HFFc6 (cell line): ENCODE measurements around the gene NECTIN1. TPM values are rescaled to one million over a fixed set of nuclear protein-coding genes. Genes with fewer than 3 reads are reported as not detected.

Experiments
- DNase-seq: peaks from one replicate; pipeline ENCODE4 v3.0.0-alpha.2; 2018
- H3K27ac Mint-ChIP-seq: 2 replicates; pipeline ENCODE4 v1.8.0; 2020; ENCODE audit warnings: mild to moderate bottlenecking, mixed read lengths
- H3K27me3 Mint-ChIP-seq: 2 replicates; pipeline ENCODE4 v1.8.0; 2021; ENCODE audit warnings: mild to moderate bottlenecking, moderate library complexity, mixed read lengths; ENCODE audit not compliant: insufficient read depth
- H3K36me3 Mint-ChIP-seq: 2 replicates; pipeline ENCODE4 v1.8.0; 2021; ENCODE audit warnings: low read depth, mixed read lengths
- H3K4me1 Mint-ChIP-seq: 2 replicates; pipeline ENCODE4 v1.8.0; 2020; ENCODE audit warnings: low read depth, mixed read lengths
- H3K4me3 Mint-ChIP-seq: 2 replicates; pipeline ENCODE4 v1.8.0; 2020; ENCODE audit warnings: mild to moderate bottlenecking, moderate library complexity, mixed read lengths
- H3K9me3 Mint-ChIP-seq: 2 replicates; pipeline ENCODE4 v1.8.0; 2020; ENCODE audit warnings: mild to moderate bottlenecking, mixed read lengths
- CTCF ChIP-seq: fragments of 200-600 bp; sonication (generic); IDR thresholded peaks from 2 replicates; pipeline ENCODE4 v1.5.0; 2021; ENCODE audit warnings: antibody characterized with exemption, mild to moderate bottlenecking
- total RNA-seq, 6 experiments: library from RNA; stranded (reverse); fragmentation: NEBNext Ultra II Directional; extraction: Animal tissue kit (Norgen Biotek cat#: 25700); gene quantifications; 2 replicates in 1 of 6; 3 replicates in 5 of 6; pipeline ENCODE4 v1.2.3, GENCODE V29; 2021

Gene NECTIN1
- total RNA-seq, 6 experiments from 2014 or later, result 4.1 to 7.9 (median 6.6) TPM

- no peaks in the 10 kb centered on the region for H3K9me3 Mint-ChIP-seq
- no peak for TF ChIP-seq CTCF
- no peak overlapping the region for H3K27ac Mint-ChIP-seq
- no peaks in the 10 kb centered on the region for H3K36me3 Mint-ChIP-seq
- H3K4me1 Mint-ChIP-seq, result no peaks in the 10 kb centered on the region
- H3K27me3 Mint-ChIP-seq, result peaks cover 38% of the 10 kb centered on the region
- no peak for DNase-seq
- no peak overlapping the region for H3K4me3 Mint-ChIP-seq
Measured at GRCh38 chr11:119776031-119776636, 47.1 kb upstream of the NECTIN1 start.

GRCh38 chr11:119774172-119774763 lies 45.3 kb upstream of the NECTIN1 start:
- no peak for DNase-seq
- Mint-ChIP-seq H3K27me3 (peaks cover 38% of the 10 kb centered on the region), H3K27ac (no peak overlapping the region), H3K9me3 (no peaks in the 10 kb centered on the region), H3K36me3 (no peaks in the 10 kb centered on the region), H3K4me3 (no peak overlapping the region), H3K4me1 (no peaks in the 10 kb centered on the region)
- no peak for TF ChIP-seq CTCF

GRCh38 chr11:119772641-119773415 lies 43.8 kb upstream of the NECTIN1 start:
- no peak for DNase-seq
- Mint-ChIP-seq H3K4me1 (no peaks in the 10 kb centered on the region), H3K4me3 (no peak overlapping the region), H3K36me3 (no peaks in the 10 kb centered on the region), H3K27ac (no peak overlapping the region), H3K27me3 (peaks cover 33% of the 10 kb centered on the region), H3K9me3 (peaks cover 10% of the 10 kb centered on the region; the same call in 1 of the 2 replicates)
- TF ChIP-seq CTCF, result no peak

- Mint-ChIP-seq H3K27ac (no peak overlapping the region), H3K4me3 (no peak overlapping the region), H3K36me3 (no peaks in the 10 kb centered on the region), H3K9me3 (peaks cover 18% of the 10 kb centered on the region; the same call in 1 of the 2 replicates), H3K4me1 (no peaks in the 10 kb centered on the region), H3K27me3 (peaks cover 27% of the 10 kb centered on the region)
- no peak for DNase-seq
- TF ChIP-seq CTCF, result no peak
Measured at GRCh38 chr11:119772076-119772475, 43.1 kb upstream of the NECTIN1 start.

- H3K4me1 Mint-ChIP-seq, result no peaks in the 10 kb centered on the region
- peaks cover 18% of the 10 kb centered on the region; the same call in 1 of the 2 replicates for H3K9me3 Mint-ChIP-seq
- peaks cover 27% of the 10 kb centered on the region for H3K27me3 Mint-ChIP-seq
- H3K27ac Mint-ChIP-seq, result no peak overlapping the region
- no peak for TF ChIP-seq CTCF
- no peak overlapping the region for H3K4me3 Mint-ChIP-seq
- DNase-seq, result no peak
- H3K36me3 Mint-ChIP-seq, result no peaks in the 10 kb centered on the region
Measured at GRCh38 chr11:119771172-119771770, 42.3 kb upstream of the NECTIN1 start.
